HG02759 (cell line): ENCODE results near the gene NEK4.

Experiments used
- ATAC-seq: cut with Tn5 transposase; IDR thresholded peaks from one replicate; pipeline ENCODE4 v1.9.1; 2021; ENCODE audit warnings: mild to moderate bottlenecking, moderate library complexity; ENCODE audit not compliant: unreplicated experiment

The NEK4 gene

GRCh38 chr3:52705688-52706686 lies 64.8 kb downstream of the NEK4 start, which contains the start of the genes GLT8D1 and SPCS1:
GLT8D1 (minus strand) TSS chr3:52705791; CDS start chr3:52700460, 5,331 bp downstream.
SPCS1 (plus strand) TSS chr3:52706106; CDS start chr3:52706247, 141 bp downstream.
- peak; percentile 89 for ATAC-seq

GRCh38 chr3:52705438-52705687 lies 65.4 kb downstream of the NEK4 start:
- no peak for ATAC-seq

- ATAC-seq, result peak; percentile 2
These were observed 65.9 kb downstream of the NEK4 start for GRCh38 chr3:52704611-52705437.

GRCh38 chr3:52703341-52703740 lies 67.4 kb downstream of the NEK4 start:
- ATAC-seq, result no peak

- no peak for ATAC-seq
These were observed 73.1 kb downstream of the NEK4 start for GRCh38 chr3:52697632-52697965.

- ATAC-seq, result no peak
These were observed 73.7 kb downstream of the NEK4 start for GRCh38 chr3:52696830-52697631.

GRCh38 chr3:52695798-52696671 lies 74.7 kb downstream of the NEK4 start:
- no peak for ATAC-seq

GRCh38 chr3:52694528-52695189 lies 76.1 kb downstream of the NEK4 start:
- no peak for ATAC-seq

- no peak for ATAC-seq
These were observed 77.7 kb downstream of the NEK4 start for GRCh38 chr3:52693071-52693470.

GRCh38 chr3:52690560-52690959 lies 80.2 kb downstream of the NEK4 start:
- ATAC-seq, result no peak

GRCh38 chr3:52689151-52689550 lies 81.6 kb downstream of the NEK4 start:
- ATAC-seq, result no peak

- ATAC-seq, result no peak
These were observed 82.5 kb downstream of the NEK4 start for GRCh38 chr3:52688266-52688665.

- peak; percentile 80 for ATAC-seq
These were observed 84.7 kb downstream of the NEK4 start, which contains the start of the genes GNL3 and PBRM1 for GRCh38 chr3:52685709-52686691. GNL3 (plus strand) TSS chr3:52686032; CDS start chr3:52686093, 61 bp downstream. PBRM1 (minus strand) TSS chr3:52685913.

GRCh38 chr3:52685285-52685708 lies 85.4 kb downstream of the NEK4 start:
- ATAC-seq, result peak; percentile 81

GRCh38 chr3:52684184-52684583 lies 86.6 kb downstream of the NEK4 start:
- no peak for ATAC-seq

GRCh38 chr3:52683611-52684010 lies 87.1 kb downstream of the NEK4 start:
- ATAC-seq, result no peak

- ATAC-seq, result no peak
These were observed 88.7 kb downstream of the NEK4 start for GRCh38 chr3:52682016-52682415.

- no peak for ATAC-seq
These were observed 89.1 kb downstream of the NEK4 start for GRCh38 chr3:52681596-52681995.
